ENCODE measurements around the gene TRIO.

Gene TRIO

GRCh38 chr5:14250748-14251701 is 107.9 kb downstream of the TRIO start:
- no peak for DNase-seq (ENCODE audit: insufficient read length, low spot score)
- TF ChIP-seq POLR2A (IDR thresholded peaks at IDR 0.05; ENCODE audit: low read depth, low read length) = no peak

GRCh38 chr5:14251733-14252132 is 108.6 kb downstream of the TRIO start:
- DNase-seq (ENCODE audit: insufficient read length, low spot score) = no peak
- FAIRE-seq = no peak
- no peak for TF ChIP-seq POLR2A (IDR thresholded peaks at IDR 0.05; ENCODE audit: low read depth, low read length)

More at GRCh38 chr5:14250748-14251701, 107.9 kb downstream of the TRIO start:
- no peak for FAIRE-seq

- no peak for TF ChIP-seq POLR2A (IDR thresholded peaks at IDR 0.05; ENCODE audit: low read depth, low read length)
- DNase-seq (ENCODE audit: insufficient read length, low spot score) (no peak), FAIRE-seq (no peak)
Measured at GRCh38 chr5:14252793-14253192, 109.7 kb downstream of the TRIO start.

- DNase-seq (ENCODE audit: insufficient read length, low spot score) = no peak
- TF ChIP-seq POLR2A (IDR thresholded peaks at IDR 0.05; ENCODE audit: low read depth, low read length) = no peak
- FAIRE-seq = no peak
Measured at GRCh38 chr5:14254686-14255085, 111.5 kb downstream of the TRIO start.

GRCh38 chr5:14256026-14256690 is 113.0 kb downstream of the TRIO start:
- peak; percentile 11 for FAIRE-seq
- no peak for TF ChIP-seq POLR2A (IDR thresholded peaks at IDR 0.05; ENCODE audit: low read depth, low read length)
- no peak for DNase-seq (ENCODE audit: insufficient read length, low spot score)

GRCh38 chr5:14256756-14257393 is 113.7 kb downstream of the TRIO start:
- no peak for TF ChIP-seq POLR2A (IDR thresholded peaks at IDR 0.05; ENCODE audit: low read depth, low read length)
- no peak for DNase-seq (ENCODE audit: insufficient read length, low spot score)
- FAIRE-seq = no peak

GRCh38 chr5:14257995-14258403 is 114.9 kb downstream of the TRIO start:
- no peak for FAIRE-seq
- no peak for DNase-seq (ENCODE audit: insufficient read length, low spot score)
- TF ChIP-seq POLR2A (IDR thresholded peaks at IDR 0.05; ENCODE audit: low read depth, low read length) = no peak

- FAIRE-seq = no peak
- DNase-seq (ENCODE audit: insufficient read length, low spot score) = no peak
- no peak for TF ChIP-seq POLR2A (IDR thresholded peaks at IDR 0.05; ENCODE audit: low read depth, low read length)
Measured at GRCh38 chr5:14258840-14259239, 115.7 kb downstream of the TRIO start.

GRCh38 chr5:14260637-14261036 is 117.5 kb downstream of the TRIO start:
- FAIRE-seq = no peak

GRCh38 chr5:14261235-14261634 is 118.1 kb downstream of the TRIO start:
- FAIRE-seq (no peak), DNase-seq (ENCODE audit: insufficient read length, low spot score) (no peak)
- no peak for TF ChIP-seq POLR2A (IDR thresholded peaks at IDR 0.05; ENCODE audit: low read depth, low read length)

More at GRCh38 chr5:14260637-14261036, 117.5 kb downstream of the TRIO start:
- DNase-seq (ENCODE audit: insufficient read length, low spot score) = no peak
- no peak for TF ChIP-seq POLR2A (IDR thresholded peaks at IDR 0.05; ENCODE audit: low read depth, low read length)

GRCh38 chr5:14261856-14262611 is 118.9 kb downstream of the TRIO start:
- no peak for DNase-seq (ENCODE audit: insufficient read length, low spot score)
- no peak for FAIRE-seq
- no peak for TF ChIP-seq POLR2A (IDR thresholded peaks at IDR 0.05; ENCODE audit: low read depth, low read length)

- TF ChIP-seq POLR2A (IDR thresholded peaks at IDR 0.05; ENCODE audit: low read depth, low read length) = no peak
- FAIRE-seq (no peak), DNase-seq (ENCODE audit: insufficient read length, low spot score) (no peak)
Measured at GRCh38 chr5:14263113-14263512, 120.0 kb downstream of the TRIO start.

- no peak for TF ChIP-seq POLR2A (IDR thresholded peaks at IDR 0.05; ENCODE audit: low read depth, low read length)
- DNase-seq (ENCODE audit: insufficient read length, low spot score) (no peak), FAIRE-seq (no peak)
Measured at GRCh38 chr5:14263699-14264098, 120.6 kb downstream of the TRIO start.
